NCI-H2029 treated with DMSO at 0.1 percent for 48 hours (cell line): ENCODE measurements around the gene CHCT1.

ENCODE experiments used
- DNase-seq: peaks from one replicate; lab custom pipeline; 2025; lab: John Stamatoyannopoulos, UW

The CHCT1 gene

DNA sequence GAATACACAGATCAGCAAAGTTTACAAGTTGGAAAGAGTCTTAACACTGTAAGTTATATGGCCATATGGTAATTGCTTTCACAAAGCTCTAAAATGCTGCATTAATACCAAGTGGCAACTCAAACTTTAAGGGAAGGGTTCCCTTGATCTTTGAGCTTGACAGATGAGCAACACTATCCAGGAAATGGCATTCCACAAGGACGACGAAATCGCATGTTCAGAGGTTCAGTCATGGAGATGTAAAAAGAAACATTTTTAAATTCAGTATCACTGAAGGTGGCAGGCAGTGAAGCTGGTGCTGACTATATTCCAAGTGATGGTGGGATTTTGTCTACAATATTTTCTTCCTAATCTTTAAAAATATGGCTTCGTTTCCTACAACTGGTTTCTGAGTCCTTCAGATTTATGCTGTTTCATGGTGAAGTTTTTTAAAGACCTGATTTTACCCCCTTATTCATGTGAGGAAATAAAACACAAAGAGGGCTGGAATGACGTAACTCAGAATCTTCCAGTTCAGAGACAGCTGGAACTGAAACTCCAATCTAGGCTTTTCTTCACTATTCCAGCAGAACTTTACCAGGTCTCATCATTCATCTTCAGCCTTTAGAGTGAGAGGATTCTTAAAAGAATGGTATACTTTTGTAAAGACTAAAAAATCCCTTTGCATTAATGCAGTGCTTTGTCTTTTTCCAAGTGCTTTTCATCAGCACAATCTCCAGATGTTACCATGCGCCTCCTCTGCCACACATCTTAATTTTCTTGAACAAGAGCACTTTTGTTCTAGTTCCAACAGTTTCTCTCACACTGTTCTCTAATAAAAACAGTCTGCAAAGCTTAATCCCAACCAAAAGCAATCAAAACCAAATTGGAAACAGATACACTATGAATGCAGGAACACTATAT is 20.2 kb downstream of the CHCT1 start:
- DNase-seq, result no peak

DNA sequence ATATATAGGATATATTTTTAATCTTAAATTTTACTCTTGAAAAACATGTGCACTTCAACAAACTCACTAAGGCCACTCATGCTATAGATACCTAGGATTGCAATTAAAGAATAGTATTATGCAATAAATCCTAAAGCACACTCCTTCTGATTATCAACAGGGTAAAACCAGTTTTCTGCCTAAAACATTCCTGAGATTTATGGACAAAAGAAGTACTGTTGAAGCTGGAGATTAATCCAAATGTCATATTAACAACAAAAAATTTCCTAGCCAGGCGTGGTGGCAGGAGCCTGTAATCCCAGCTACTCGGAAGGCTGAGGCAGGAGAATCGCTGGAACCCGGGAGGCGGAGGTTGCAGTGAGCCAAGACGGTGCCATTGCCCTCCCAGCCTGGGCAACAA is 21.4 kb downstream of the CHCT1 start:
- DNase-seq, result no peak

DNA sequence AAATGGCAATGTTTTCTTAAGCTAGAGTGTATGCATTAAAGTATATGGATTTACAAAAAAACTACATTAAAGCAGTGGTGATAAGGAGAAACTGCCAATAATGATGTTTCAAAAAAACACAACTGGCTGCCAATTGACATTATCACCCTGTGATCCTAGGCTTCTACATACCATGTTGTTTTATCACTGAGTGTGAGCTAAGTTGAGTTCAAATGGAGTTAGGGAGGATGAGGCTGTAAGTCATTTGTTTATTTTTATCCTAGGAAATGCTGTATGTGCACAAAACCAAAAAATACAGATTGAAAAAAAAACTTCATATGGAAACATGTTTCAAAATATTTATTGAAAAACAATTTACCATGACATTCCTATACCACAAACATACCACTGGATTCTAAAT is 22.9 kb downstream of the CHCT1 start:
- no peak for DNase-seq

DNA sequence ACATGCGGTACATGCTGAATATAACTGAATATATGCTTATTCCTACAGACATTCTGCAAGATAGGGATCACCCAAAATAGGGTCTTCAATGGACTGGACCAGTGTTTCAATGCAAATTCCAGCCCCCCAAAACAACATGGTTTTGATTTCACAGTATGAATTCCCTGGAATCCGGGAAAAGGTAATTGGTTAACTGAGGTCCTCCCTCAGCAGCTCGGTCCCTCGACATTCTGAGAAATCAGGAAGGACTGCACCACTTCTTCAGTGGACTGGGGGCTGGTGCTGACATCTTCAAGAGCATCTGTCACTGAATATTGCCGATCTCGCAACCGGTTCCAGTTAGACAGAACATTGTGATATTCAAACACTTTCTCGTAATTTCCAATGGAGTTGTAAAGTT is 25.1 kb downstream of the CHCT1 start:
- no peak for DNase-seq

DNA sequence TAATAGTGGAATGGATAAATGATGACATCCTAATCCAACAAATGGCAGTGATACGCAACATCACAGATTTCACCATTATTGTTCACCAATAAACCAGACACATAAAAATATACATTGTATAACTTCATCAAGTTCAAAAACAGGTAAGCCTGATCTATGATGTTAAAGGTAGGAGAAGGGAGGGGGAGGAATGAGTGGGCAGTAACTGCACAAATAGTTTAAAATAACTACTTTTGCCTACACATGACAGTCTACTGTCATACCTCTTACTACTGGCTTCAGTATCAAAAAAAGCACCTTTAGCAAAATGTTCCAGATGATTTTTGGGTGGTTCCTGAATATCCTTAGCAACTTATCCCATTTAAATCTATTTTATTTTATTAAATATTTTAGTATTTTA is 28.8 kb downstream of the CHCT1 start:
- DNase-seq, result no peak

DNA sequence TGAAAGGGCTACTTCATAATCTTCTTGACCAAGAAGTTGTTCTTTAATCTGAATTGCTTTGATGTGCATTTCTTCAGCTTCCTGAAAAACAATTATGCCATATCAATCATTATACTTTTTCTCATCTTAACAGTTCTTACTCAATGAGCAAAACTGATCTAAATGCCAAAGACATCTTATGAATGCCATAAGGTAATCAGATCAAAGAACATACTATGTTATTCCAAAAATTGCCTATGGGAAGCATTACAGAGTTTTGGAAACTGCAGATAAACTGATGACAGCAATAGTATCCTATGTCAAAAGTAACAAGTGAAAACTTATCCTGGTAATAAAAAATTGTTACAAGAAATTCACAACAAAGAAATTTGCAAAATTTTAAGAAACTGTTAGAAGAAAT is 29.7 kb downstream of the CHCT1 start:
- no peak for DNase-seq

DNA sequence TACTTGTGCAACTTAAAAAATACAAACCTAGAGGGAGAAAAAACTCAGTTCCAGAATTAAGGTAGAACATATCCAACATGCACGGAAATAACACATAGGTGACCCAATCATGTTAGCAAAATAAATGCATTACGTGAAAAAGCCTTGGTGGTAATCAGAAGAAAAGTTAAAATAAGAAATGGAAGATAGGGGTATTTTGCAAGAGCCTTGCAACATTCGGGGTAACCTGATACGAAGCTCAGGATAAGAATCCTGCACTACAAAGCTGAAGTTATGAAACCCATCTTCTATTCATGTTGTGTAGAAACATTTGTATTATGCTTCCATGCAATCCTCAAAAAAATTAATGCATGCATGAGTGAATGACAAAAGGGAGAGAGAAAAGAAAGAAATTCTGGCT is 33.1 kb downstream of the CHCT1 start:
- no peak for DNase-seq

DNA sequence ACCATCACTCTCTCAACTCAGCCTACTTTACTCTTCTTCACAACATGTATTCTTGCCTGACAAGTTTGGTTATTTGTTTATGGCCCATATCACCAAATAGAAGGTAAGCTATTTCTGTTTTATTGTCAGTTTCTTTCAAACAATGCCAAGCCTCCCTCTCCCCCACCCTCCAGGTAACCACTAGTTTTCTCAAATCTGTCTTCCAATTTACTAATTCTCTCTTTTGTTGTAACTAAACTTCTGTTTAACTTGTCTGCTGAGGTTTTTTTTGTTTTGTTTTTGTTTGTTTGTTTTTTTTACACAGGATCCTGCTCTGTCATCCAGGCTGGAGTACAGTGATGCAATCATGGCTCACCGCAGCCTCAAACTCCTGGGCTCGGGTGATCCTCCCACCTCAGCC is 34.9 kb downstream of the CHCT1 start:
- DNase-seq, result no peak

DNA sequence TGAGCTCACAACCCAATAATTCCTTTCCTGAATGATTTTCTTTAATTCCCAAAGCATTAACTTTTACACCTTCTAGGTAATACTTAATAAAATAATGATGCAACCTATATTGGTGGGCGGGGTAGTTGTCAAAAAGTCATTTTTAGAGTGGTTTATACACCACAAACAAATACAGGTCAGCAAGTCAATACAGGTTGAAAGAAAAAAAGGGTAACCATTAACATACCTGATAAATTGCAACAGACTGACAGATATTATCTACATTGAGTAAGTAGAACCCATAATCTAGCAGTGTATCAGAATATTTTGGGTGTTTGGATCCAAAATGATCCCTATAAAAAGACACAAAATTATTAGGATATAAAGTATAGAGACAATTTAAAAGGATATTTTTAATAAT is 39.3 kb downstream of the CHCT1 start:
- no peak for DNase-seq

DNA sequence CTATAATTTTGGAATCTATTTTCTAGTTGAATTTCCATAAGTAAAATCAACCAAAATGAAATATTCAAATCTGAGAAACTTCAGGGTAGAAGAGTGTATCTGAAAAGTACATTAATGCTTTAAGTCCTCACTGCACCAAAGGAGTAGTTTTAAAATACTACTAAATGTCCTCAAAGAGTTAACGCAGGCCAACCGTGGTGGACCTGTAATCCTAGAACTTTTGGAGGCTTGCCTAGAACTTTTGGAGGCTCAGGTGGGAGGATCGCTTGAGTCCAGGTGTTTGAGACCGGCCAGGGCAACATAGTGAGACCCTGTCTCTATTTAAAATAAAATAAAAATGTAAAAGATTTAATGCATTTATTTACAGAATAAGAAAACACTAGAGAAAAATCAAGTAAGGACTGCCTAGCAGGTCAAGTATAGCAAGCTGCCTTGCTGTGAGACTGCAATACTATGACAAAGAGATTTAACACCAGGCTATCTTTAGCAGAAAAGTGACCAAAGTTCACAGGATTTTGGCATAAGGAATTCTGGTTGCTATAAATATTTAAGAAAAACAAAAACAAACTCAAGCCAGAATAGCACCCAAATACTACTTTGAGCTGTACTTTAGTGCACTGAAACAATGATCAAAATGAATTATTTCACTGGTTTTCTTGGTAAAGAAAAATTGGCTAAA is 41.0 kb downstream of the CHCT1 start:
- no peak for DNase-seq

DNA sequence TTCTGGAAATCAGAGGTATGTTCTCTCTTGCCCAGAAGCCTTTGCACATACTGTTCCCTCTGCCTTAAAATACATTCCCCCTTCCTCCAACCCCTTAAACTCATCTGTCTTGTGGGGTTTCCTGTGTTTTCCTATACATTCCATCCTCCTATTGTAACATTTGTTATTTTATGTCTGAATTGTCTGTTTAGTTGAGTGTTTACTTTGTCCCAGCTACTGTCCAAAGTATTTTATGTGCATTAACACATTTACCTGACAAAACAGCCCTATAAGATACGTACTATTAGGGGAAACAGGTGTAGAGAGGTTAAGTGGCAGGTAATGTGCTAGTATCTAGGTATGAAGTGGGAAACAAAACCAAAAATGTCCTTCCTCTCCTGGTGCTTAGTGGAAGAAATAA is 42.1 kb downstream of the CHCT1 start:
- no peak for DNase-seq

DNA sequence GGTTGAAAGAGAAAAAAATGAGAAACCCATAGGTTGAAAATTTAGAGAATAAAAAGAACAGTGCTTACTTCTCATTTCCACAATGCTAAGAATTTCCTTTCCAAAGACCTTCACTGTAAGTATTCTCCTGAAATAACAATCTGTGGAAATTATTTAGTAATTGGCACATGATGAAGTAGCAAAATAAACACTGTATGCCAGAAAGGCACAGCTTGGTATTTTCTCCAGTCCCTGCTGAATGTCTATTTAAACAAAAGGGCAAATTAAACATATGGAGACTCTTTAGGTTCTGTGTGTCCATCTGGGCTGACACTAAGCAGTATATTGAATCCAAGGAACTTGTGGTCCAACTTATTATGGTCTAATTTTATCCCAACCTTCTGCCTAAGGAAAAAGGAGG is 46.1 kb downstream of the CHCT1 start:
- no peak for DNase-seq

DNA sequence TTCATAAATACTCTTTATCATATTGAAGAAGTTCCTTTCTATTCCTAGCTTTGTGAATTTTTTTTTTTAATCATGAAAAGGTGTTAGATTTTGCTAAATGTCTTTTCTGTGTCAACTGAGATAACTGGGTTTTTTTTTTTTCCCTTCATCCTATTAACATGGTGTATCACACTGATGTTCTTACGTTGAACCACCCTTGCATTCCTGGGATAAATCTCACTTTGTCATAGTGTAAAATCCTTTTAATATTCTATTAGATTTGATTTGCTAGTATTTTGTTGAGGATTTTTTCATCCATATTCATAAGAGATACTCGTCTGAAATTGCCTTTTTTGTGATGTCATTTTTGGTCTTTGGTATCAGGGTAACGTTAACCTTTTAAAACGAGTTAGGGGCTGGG is 49.2 kb downstream of the CHCT1 start:
- no peak for DNase-seq

DNA sequence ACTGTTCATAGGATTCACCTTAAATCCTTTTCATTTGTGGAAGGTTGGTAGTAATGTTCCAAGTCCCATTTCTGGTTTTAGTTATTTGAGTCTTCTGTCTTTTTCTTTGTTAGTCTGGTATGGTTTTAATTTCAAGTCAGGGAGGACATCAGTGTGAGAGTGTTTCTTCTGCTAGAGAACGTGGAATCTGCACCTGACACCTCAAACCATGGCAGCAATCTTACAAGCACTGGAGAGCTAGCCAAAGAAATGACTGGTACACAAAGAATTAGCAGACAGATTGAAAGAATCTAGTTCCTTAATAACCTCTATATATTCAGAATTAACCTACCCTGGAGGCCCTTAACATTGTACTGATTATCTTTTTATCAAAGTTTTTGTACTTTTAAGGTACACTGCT is 50.2 kb downstream of the CHCT1 start:
- no peak for DNase-seq

DNA sequence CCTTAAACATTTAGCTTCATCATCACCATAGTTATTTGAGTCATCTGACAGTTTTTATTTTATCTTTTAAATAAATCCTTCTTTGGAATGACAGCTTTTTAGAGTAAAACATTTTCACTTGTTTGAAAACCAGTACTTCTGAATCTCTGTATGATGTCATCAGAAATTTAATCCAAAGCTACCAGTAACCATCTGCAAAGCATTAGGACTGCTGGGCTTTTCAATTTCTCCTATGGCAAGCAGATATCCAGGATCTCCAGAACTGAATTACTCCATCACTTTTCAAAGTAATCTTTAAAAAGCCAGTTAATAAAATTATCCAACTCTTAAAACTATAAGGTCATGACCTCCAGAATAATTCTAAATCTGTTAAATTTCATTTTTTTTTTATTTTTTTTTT is 51.5 kb downstream of the CHCT1 start:
- DNase-seq, result no peak
